AG09319 (cell line): ENCODE results near the gene ANXA4.
"Not testable (repeated sequence)": the region's sequence is repeated elsewhere in the genome, so short reads cannot be mapped to it uniquely, and the experiment has no call there.

ENCODE experiments used
- DNase-seq: peaks from one replicate; pipeline ENCODE4 v3.0.0-alpha.2; 2010; ENCODE audit warnings: low read depth; ENCODE audit errors: extremely low read depth
- CTCF ChIP-seq: IDR thresholded peaks from 2 replicates; pipeline ENCODE4 v1.5.1; 2011; ENCODE audit warnings: low read depth, mild to moderate bottlenecking, inconsistent platforms, low read length, moderate library complexity

ANXA4 gene

DNA sequence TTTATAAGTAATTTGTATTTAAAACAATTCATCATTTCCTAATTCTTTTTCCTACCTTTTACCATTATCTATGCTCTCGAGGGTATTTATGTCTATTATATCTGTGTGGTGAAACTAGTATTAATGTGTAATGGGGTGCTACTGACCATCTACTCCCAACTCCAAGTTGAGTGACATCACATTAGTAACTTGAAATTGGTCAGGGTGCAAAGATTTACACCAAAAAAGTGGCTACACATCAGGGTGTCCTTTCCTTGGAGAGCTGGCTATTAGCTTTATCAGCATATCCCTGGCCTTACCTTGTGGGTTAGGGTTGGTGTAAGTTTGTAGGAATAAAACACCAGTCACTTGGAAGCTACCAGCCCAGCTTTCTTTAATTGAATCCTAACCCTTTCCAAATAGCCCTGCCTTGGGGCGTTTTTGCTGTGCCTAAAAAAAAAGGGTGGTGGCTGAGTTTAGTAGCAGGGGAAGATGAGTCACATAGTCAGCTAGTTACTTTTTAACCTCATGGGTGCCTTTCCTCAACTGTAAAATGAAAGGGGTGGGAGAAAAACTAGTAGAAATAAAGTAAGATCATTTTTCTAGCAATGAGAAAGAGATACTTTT, 14.0 kb downstream of the ANXA4 start:
- TF ChIP-seq CTCF, result no peak
- peak; percentile 59 for DNase-seq

GRCh38 chr2:69762025-69762424, 20.1 kb downstream of the ANXA4 start:
- DNase-seq, result no peak
- no peak for TF ChIP-seq CTCF

DNA sequence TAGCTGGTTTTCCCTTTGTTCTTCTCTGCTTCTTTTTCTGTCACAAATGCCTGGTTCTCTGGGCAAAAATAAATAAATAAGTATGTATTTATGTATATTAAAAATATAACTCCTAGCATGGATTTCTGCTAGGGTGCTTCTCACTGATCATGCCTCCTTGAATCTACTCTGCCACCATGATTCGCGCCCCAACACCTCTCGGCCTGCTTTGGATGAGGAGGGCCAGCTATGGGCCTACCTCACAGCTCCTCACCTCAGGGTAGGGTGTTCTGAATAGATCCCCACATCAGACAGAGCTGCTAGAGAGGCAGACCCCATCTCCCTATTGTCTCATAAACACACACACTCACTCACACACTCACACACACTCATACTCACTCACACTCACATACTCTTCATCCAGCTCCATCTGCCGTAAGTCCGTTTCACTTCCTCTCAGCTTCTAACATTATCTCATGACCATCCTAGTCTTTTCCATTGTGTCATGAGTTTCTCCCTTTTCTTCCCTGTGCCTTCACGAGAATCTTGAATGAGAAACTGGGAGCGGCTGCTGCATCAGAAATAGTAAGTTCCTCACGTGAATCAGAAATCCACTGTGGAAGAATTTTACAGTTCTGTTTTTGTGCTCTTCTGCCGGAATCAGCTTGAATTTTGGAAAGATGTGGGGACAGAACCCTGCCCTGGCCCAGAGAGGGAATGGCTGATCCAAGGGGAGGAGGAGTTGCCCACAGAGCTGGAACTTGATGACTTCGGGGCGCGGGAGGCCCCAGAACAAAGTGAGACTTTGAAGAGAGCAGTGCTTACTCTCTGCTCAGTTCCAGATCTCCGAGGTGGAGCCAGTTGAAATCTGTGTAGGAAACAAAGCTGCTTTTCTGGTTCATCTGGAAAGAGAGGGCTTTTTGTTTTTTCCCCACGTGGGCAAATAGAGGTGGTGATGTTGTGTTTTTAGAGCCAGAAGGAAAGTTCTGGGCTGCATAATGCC, 20.9 kb downstream of the ANXA4 start:
- no peak for DNase-seq
- TF ChIP-seq CTCF, result no peak

GRCh38 chr2:69763831-69764230, 21.9 kb downstream of the ANXA4 start:
- not testable (repeated sequence) for DNase-seq

DNA sequence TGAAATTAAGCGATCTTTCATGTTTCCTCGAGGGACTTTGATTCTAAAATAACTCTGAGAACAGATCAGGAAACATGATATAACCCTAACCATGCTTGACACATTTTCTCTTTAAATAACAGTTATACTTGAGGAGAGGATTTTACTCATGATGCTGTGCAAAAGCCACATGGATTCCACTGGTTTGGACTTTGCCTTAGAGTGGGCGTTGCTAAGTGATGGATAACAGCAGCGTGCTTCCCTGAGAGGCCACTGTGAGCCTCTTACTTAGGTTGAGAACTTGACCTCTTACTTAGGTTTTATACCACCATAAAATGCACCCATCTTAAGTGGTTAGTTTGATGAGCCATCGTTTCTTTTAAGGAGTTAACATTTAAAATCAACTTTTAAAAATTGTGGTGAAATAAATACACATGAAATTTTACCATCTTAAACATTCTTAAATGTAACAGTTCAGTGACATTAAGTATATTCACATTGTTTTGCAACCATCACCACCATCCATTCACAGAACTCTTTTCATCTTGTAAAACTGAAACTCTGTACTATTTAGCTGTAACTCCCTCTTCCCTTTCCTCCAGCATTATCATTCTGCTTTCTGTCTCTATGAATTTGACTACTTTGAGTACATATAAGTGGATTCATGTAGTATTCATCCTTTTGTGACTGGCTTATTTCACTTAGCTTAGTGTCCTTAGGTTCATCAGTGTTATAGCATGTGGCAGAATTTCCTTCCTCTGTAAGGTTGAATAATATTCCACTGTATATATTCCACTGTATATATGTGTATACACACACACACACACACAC, 22.6 kb downstream of the ANXA4 start:
- DNase-seq, result no peak

DNA sequence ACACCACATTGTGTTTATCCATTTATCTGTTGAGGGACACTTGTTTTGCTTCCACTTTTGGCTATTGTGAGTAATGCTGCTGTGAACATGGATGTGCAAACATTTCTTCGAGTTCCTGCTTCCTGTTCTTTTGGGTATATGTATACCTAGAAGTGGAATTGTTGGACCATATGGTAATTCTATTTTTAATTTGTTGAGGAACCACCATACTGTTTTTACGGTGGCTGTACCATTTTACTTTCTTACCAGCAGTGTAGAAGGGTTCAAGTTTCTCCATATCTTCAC, 23.1 kb downstream of the ANXA4 start:
- DNase-seq, result no peak

More for the DNA sequence above, 22.6 kb downstream of the ANXA4 start:
- TF ChIP-seq CTCF, result no peak

GRCh38 chr2:69766014-69766413, 24.1 kb downstream of the ANXA4 start:
- no peak for DNase-seq
- no peak for TF ChIP-seq CTCF

More for the DNA sequence above, 23.1 kb downstream of the ANXA4 start:
- no peak for TF ChIP-seq CTCF
